HFFc6 (cell line): ENCODE results near the gene IL36A. TPM values are rescaled to one million over a fixed set of nuclear protein-coding genes. Genes with fewer than 3 reads are reported as not detected.

Source experiments
- DNase-seq: peaks from one replicate; pipeline ENCODE4 v3.0.0-alpha.2; 2018
- H3K27ac Mint-ChIP-seq: 2 replicates; pipeline ENCODE4 v1.8.0; 2020; ENCODE audit warnings: mild to moderate bottlenecking, mixed read lengths
- H3K27me3 Mint-ChIP-seq: 2 replicates; pipeline ENCODE4 v1.8.0; 2021; ENCODE audit warnings: mild to moderate bottlenecking, moderate library complexity, mixed read lengths; ENCODE audit not compliant: insufficient read depth
- H3K36me3 Mint-ChIP-seq: 2 replicates; pipeline ENCODE4 v1.8.0; 2021; ENCODE audit warnings: low read depth, mixed read lengths
- H3K4me1 Mint-ChIP-seq: 2 replicates; pipeline ENCODE4 v1.8.0; 2020; ENCODE audit warnings: low read depth, mixed read lengths
- H3K4me3 Mint-ChIP-seq: 2 replicates; pipeline ENCODE4 v1.8.0; 2020; ENCODE audit warnings: mild to moderate bottlenecking, moderate library complexity, mixed read lengths
- H3K9me3 Mint-ChIP-seq: 2 replicates; pipeline ENCODE4 v1.8.0; 2020; ENCODE audit warnings: mild to moderate bottlenecking, mixed read lengths
- total RNA-seq, 6 experiments: library from RNA; stranded (reverse); fragmentation: NEBNext Ultra II Directional; extraction: Animal tissue kit (Norgen Biotek cat#: 25700); gene quantifications; 2 replicates in 1 of 6; 3 replicates in 5 of 6; pipeline ENCODE4 v1.2.3, GENCODE V29; 2021
- TF ChIP-seq, protein P1 (sequence below): fragments of 200-600 bp; sonication (generic); IDR thresholded peaks from 2 replicates; pipeline ENCODE4 v1.5.0; 2021; ENCODE audit warnings: antibody characterized with exemption, mild to moderate bottlenecking

The IL36A gene
- total RNA-seq, 6 experiments from 2014 or later, result not detected

GRCh38 chr2:113007250-113007649, 2.0 kb downstream of the IL36A start:
- Mint-ChIP-seq H3K27ac (no peak overlapping the region), H3K9me3 (no peaks in the 10 kb centered on the region), H3K36me3 (0 out of 2 replicates have a peak, but pooled peaks cover 4% of the 10 kb centered on the region), H3K4me3 (no peak overlapping the region), H3K4me1 (peaks cover 23% of the 10 kb centered on the region), H3K27me3 (peaks cover 17% of the 10 kb centered on the region)
- TF ChIP-seq, protein P1, sequence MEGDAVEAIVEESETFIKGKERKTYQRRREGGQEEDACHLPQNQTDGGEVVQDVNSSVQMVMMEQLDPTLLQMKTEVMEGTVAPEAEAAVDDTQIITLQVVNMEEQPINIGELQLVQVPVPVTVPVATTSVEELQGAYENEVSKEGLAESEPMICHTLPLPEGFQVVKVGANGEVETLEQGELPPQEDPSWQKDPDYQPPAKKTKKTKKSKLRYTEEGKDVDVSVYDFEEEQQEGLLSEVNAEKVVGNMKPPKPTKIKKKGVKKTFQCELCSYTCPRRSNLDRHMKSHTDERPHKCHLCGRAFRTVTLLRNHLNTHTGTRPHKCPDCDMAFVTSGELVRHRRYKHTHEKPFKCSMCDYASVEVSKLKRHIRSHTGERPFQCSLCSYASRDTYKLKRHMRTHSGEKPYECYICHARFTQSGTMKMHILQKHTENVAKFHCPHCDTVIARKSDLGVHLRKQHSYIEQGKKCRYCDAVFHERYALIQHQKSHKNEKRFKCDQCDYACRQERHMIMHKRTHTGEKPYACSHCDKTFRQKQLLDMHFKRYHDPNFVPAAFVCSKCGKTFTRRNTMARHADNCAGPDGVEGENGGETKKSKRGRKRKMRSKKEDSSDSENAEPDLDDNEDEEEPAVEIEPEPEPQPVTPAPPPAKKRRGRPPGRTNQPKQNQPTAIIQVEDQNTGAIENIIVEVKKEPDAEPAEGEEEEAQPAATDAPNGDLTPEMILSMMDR, result no peak
- DNase-seq, result no peak

- Mint-ChIP-seq H3K36me3 (0 out of 2 replicates have a peak, but pooled peaks cover 4% of the 10 kb centered on the region), H3K27ac (no peak overlapping the region), H3K4me3 (peak overlapping the region; percentile 52), H3K4me1 (peaks cover 38% of the 10 kb centered on the region), H3K27me3 (peaks cover 5% of the 10 kb centered on the region), H3K9me3 (no peaks in the 10 kb centered on the region)
- TF ChIP-seq, protein P1, result no peak
- no peak for DNase-seq
Observed at GRCh38 chr2:113009622-113010021, 4.4 kb downstream of the IL36A start.

GRCh38 chr2:113010088-113010487, 4.8 kb downstream of the IL36A start:
- H3K27me3 Mint-ChIP-seq, result peaks cover 10% of the 10 kb centered on the region

DNA sequence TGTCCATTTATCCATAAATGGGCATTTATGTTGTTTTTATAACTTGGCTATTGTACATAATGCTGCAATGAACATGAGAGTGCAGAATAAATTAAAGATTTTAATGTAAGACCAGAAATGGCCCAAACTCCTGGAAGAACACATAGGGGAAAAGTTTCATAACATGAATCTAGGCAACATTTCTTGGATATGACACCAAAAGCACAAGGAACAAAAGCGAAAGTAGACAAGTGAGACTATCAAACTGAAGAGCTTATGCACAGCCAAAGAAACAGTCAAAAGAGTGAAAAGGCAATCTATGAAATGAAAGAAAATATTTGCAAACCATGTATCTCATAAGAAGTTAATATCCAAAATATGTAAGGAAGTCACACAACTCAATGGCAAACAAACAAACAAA, 5.8 kb downstream of the IL36A start:
- Mint-ChIP-seq H3K27me3 (peaks cover 16% of the 10 kb centered on the region), H3K27ac (no peak overlapping the region), H3K4me3 (peak overlapping the region; percentile 37; the same call in 1 of the 2 replicates), H3K36me3 (no peaks in the 10 kb centered on the region), H3K9me3 (no peaks in the 10 kb centered on the region), H3K4me1 (peaks cover 38% of the 10 kb centered on the region)
- no peak for DNase-seq
- TF ChIP-seq, protein P1, result no peak

More at GRCh38 chr2:113010088-113010487, 4.8 kb downstream of the IL36A start:
- peak; percentile 60 for DNase-seq
- H3K27ac Mint-ChIP-seq, result peak overlapping the region; percentile 70
- H3K36me3 Mint-ChIP-seq, result 0 out of 2 replicates have a peak, but pooled peaks cover 4% of the 10 kb centered on the region
- H3K4me3 Mint-ChIP-seq, result peak overlapping the region; percentile 52
- H3K4me1 Mint-ChIP-seq, result peaks cover 38% of the 10 kb centered on the region
- no peaks in the 10 kb centered on the region for H3K9me3 Mint-ChIP-seq
- TF ChIP-seq, protein P1, result no peak

DNA sequence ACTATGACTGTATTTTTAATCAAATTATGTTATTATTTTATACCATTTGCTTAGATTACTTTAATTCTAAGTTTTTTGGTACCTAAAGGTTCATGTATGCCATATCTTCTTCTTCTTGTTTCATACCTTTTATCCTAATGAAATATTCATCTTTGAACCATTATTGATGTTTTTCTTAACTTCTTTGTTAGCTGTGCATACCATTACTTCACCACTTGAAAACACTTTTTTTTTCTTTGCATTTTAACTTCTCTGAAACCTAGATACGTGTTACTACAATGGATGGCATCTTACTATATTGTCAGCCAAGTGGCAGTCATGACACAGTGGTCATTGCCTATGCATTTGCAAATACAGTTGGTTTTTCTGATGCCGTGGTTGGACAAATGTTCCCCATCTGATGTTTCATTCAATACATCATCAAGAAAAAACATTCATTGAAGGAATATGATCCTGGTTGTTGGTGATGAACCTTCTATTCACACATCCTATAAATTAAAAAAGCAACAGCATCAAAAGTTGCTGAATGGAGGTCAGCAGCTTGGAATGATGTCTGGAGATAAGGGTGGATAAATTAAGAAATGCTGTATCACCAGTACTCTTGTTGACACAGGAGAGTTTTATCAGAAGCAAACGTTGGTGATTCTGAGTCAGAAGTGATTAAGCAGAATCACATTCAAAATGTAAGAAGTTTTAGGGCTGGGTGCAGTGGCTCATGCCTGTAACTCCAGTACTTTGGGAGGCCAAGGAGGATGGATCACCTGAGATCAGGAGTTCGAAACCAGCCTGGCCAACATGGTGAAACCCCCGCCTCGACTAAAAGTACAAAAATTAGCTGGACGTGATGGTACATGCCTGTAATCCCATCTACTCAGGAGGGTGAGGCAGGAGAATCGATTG, 7.4 kb downstream of the IL36A start:
- Mint-ChIP-seq H3K27ac (peak overlapping the region; percentile 56; the same call in 1 of the 2 replicates), H3K27me3 (peaks cover 23% of the 10 kb centered on the region), H3K4me1 (peaks cover 38% of the 10 kb centered on the region), H3K36me3 (no peaks in the 10 kb centered on the region), H3K9me3 (no peaks in the 10 kb centered on the region), H3K4me3 (no peak overlapping the region)
- TF ChIP-seq, protein P1, result no peak
- peak; percentile 64 for DNase-seq
